A549 (cell line): ENCODE results near the gene PCED1B. TPM values are rescaled to one million over a fixed set of nuclear protein-coding genes. Genes with fewer than 3 reads are reported as not detected.
A peak's percentile ranks its signal among the peaks of the same experiment; 100 is the strongest.
"Not testable (repeated sequence)": the region's sequence is repeated elsewhere in the genome, so short reads cannot be mapped to it uniquely, and the experiment has no call there.

ENCODE experiments used
- ATAC-seq, 2 experiments: fragments of 200-7000 bp in 1 of 2; fragments of >200 bp in 1 of 2; cut with Nextera tagmentation in 1 of 2; cut with Tn5 transposase in 1 of 2; 3 replicates each; pipeline versions ENCODE4 v1.8.0 to v1.9.1; 2018 to 2020; ENCODE audit warnings: mild to moderate bottlenecking in 1 of 2, moderate library complexity in 1 of 2
- CTCF ChIA-PET: fragments of 300-600 bp; sonication (Branson Sonifier 250); formaldehyde crosslinking; extraction: SDS; loops from one replicate; lab custom pipeline; 2021; ENCODE audit warnings: antibody characterized with exemption, inconsistent platforms; lab: Yijun Ruan, JAX
- POLR2A ChIA-PET: fragments of 350-600 bp; formaldehyde crosslinking; extraction: SDS; loops from one replicate; lab custom pipeline; 2021; ENCODE audit warnings: antibody characterized with exemption, inconsistent platforms; lab: Yijun Ruan, JAX
- DNase-seq, 2 experiments: peaks; one replicate each; pipeline versions ENCODE4 v3.0.0 to v3.0.0-alpha.2; 2011 to 2016; ENCODE audit warnings: low read depth in 1 of 2, low spot score in 1 of 2
- FAIRE-seq: peaks from 2 replicates; lab custom pipeline; 2011; peaks lifted over from hg19 to GRCh38; lab: Jason Lieb, UNC
- H3K27ac ChIP-seq, 2 experiments: fragments of >200 bp; sonication (Bioruptor Twin); formaldehyde crosslinking; 3 replicates each; pipeline ENCODE4 v1.5.1; 2016 to 2017
- H3K4me1 ChIP-seq: fragments of >200 bp; sonication (Bioruptor Twin); formaldehyde crosslinking; 3 replicates; pipeline ENCODE4 v1.6.1; 2016
- H3K4me2 ChIP-seq: fragments of >200 bp; sonication (Bioruptor Twin); formaldehyde crosslinking; 3 replicates; pipeline ENCODE4 v1.6.1; 2016
- H3K4me3 ChIP-seq: fragments of >200 bp; sonication (Bioruptor Twin); formaldehyde crosslinking; 3 replicates; pipeline ENCODE4 v1.5.1; 2016
- H3K9me3 ChIP-seq: fragments of >200 bp; sonication (Bioruptor Twin); formaldehyde crosslinking; 3 replicates; pipeline ENCODE4 v1.6.1; 2016
- CEBPB ChIP-seq, 2 experiments: fragments of >200 bp in 1 of 2; sonication (Bioruptor Twin) in 1 of 2; formaldehyde crosslinking in 1 of 2; IDR thresholded peaks; 2 replicates each; pipeline ENCODE4 v1.6.1; 2012 to 2016
- CHD2 ChIP-seq: fragments of 150-350 bp; IDR thresholded peaks from 2 replicates; pipeline ENCODE4 v1.6.1; 2014; ENCODE audit warnings: low read length; ENCODE audit not compliant: partially characterized antibody
- CTCF ChIP-seq: fragments of >200 bp; sonication (Bioruptor Twin); formaldehyde crosslinking; IDR thresholded peaks from 3 replicates; pipeline ENCODE4 v1.5.1; 2016
- ELK1 ChIP-seq: fragments of 150-350 bp; IDR thresholded peaks from 2 replicates; pipeline ENCODE4 v1.6.1; 2014; ENCODE audit warnings: low read depth, mild to moderate bottlenecking, low read length
- ESRRA ChIP-seq: fragments of 150-350 bp; IDR thresholded peaks from 2 replicates; pipeline ENCODE4 v1.6.1; 2014; ENCODE audit warnings: mild to moderate bottlenecking, low read length, borderline replicate concordance
- HMGXB4 ChIP-seq: fragments of 250-450 bp; sonication (Bioruptor Pico); IDR thresholded peaks from 2 replicates; pipeline ENCODE4 v1.5.0; 2021; ENCODE audit warnings: mild to moderate bottlenecking, moderate library complexity, borderline replicate concordance
- JUNB ChIP-seq: fragments of >200 bp; sonication (Bioruptor Twin); formaldehyde crosslinking; IDR thresholded peaks from 2 replicates; pipeline ENCODE4 v1.6.1; 2016
- KDM1A ChIP-seq: fragments of 200-600 bp; sonication (generic); IDR thresholded peaks from 2 replicates; pipeline ENCODE4 v1.6.1; 2016; ENCODE audit warnings: low read depth, mild to moderate bottlenecking
- MAFK ChIP-seq: fragments of 450-650 bp; IDR thresholded peaks from 2 replicates; pipeline ENCODE4 v1.6.1; 2014; ENCODE audit not compliant: partially characterized antibody
- MAX ChIP-seq: IDR thresholded peaks from 2 replicates; pipeline ENCODE4 v1.6.1; 2012
- POLR2A ChIP-seq: IDR thresholded peaks from 2 replicates; pipeline ENCODE4 v1.6.1; 2012; ENCODE audit warnings: mild to moderate bottlenecking, low read length
- RAD21 ChIP-seq, 2 experiments: fragments of >200 bp in 1 of 2; sonication (Bioruptor Twin) in 1 of 2; formaldehyde crosslinking in 1 of 2; IDR thresholded peaks in 1 of 2; conservative IDR thresholded peaks in 1 of 2; 2 replicates in 1 of 2; 3 replicates in 1 of 2; pipeline ENCODE4 v1.6.1; 2012 to 2018; ENCODE audit warnings: inconsistent platforms in 1 of 2
- ZFP36 ChIP-seq: fragments of 450-650 bp; IDR thresholded peaks from 2 replicates; pipeline ENCODE4 v1.6.1; 2014; ENCODE audit warnings: borderline replicate concordance; ENCODE audit not compliant: partially characterized antibody
- WGBS: methylation state at CpG from one replicate; pipeline ENCODE4 v1.1.6; 2017; ENCODE audit errors: missing lambda C conversion rate; 5-methylcytosine and 5-hydroxymethylcytosine counted together
- polyA plus RNA-seq, 4 experiments: library from polyadenylated mRNA; depleted of rRNA in 3 of 4; stranded (reverse); fragments of >200 nt; fragmentation: RNase III in 1 of 4; extraction: RNeasy Plus Mini Kit Qiagen cat#74134 plus additional on column Dnase treatment in 1 of 4; gene quantifications; 2 replicates in 3 of 4; 3 replicates in 1 of 4; pipeline ENCODE4 v1.2.3, GENCODE V29; 2011 to 2017

The PCED1B gene
- polyA plus RNA-seq, 2 of the 4 experiments (the other 2 are of a cell fraction): 74.6 to 108 TPM

GRCh38 chr12:47214001-47214619 is 134.7 kb downstream of the PCED1B start:
- 85% methylated on average over 3 of the region's 3 CpGs for WGBS
- H3K27ac ChIP-seq: peak overlapping the region; percentile 91 to 92
- ChIA-PET CTCF (interaction anchor here (1.0 kb wide), 1 partner anchor 473 kb away, joined by 3 read pairs; no protein-coding TSS in a partner anchor), POLR2A (interaction anchor here (3.9 kb wide), 1 partner anchor 135 kb away, joined by 29 read pairs; the partner anchor contains the start of genes AMIGO2 and PCED1B)
- peak overlapping the region; percentile 62; the same call in 2 of the 3 replicates for H3K4me2 ChIP-seq
- TF ChIP-seq MAX (no peak), JUNB (no peak), HMGXB4 (no peak), CTCF (no peak), POLR2A (no peak)
- H3K4me1 ChIP-seq: peaks cover 73% of the 10 kb centered on the region
- DNase-seq (no peak), FAIRE-seq (peak; percentile 7), ATAC-seq (no peak)
- H3K9me3 ChIP-seq: no peaks in the 10 kb centered on the region
- no peak overlapping the region for H3K4me3 ChIP-seq

GRCh38 chr12:47214771-47215170 is 135.3 kb downstream of the PCED1B start:
- FAIRE-seq (no peak), DNase-seq (no peak), ATAC-seq (no peak)
- no peak overlapping the region for H3K4me2 ChIP-seq
- H3K4me1 ChIP-seq: peaks cover 74% of the 10 kb centered on the region
- no peak for TF ChIP-seq ELK1
- no peak for TF ChIP-seq ESRRA
- TF ChIP-seq CHD2: no peak
- no peak for TF ChIP-seq RAD21 (conservative IDR thresholded peaks at IDR 0.05 in 1 of 2, IDR thresholded peaks at IDR 0.05 in 1 of 2)
- no peak for TF ChIP-seq CTCF
- TF ChIP-seq CEBPB (IDR thresholded peaks at IDR 0.05): peak in 1 of 2 experiments; percentile 37; a peak in 2 of 4 replicates
- TF ChIP-seq ZFP36: no peak
- CTCF ChIA-PET: no interaction called here
- peak overlapping the region; percentile 91 to 92 for H3K27ac ChIP-seq
- POLR2A ChIA-PET: no interaction called here
- no peaks in the 10 kb centered on the region for H3K9me3 ChIP-seq
- 90% methylated on average over 7 of the region's 7 CpGs for WGBS
- H3K4me3 ChIP-seq: no peak overlapping the region

GRCh38 chr12:47216150-47216677 is 136.8 kb downstream of the PCED1B start:
- CTCF ChIA-PET: interaction anchor here (0.8 kb wide), 1 partner anchor 9 kb away, joined by 3 read pairs; no protein-coding TSS in a partner anchor
- no peak for TF ChIP-seq KDM1A
- peak; percentile 34 for TF ChIP-seq MAFK
- TF ChIP-seq, all 56 proteins: peak for 1
- WGBS: 85% methylated on average over 8 of the region's 8 CpGs
- no peak overlapping the region for H3K4me3 ChIP-seq
- no peak for FAIRE-seq
- no peak for ATAC-seq
- peaks cover 74% of the 10 kb centered on the region for H3K4me1 ChIP-seq
- POLR2A ChIA-PET: no interaction called here
- H3K27ac ChIP-seq: peak overlapping the region; percentile 91 to 92
- DNase-seq: no peak
- no peak overlapping the region for H3K4me2 ChIP-seq
- no peaks in the 10 kb centered on the region for H3K9me3 ChIP-seq

GRCh38 chr12:47217595-47217869 is 138.1 kb downstream of the PCED1B start:
- H3K4me3 ChIP-seq, DNase-seq, H3K9me3 ChIP-seq, ATAC-seq, FAIRE-seq, POLR2A ChIA-PET, H3K4me2 ChIP-seq: not testable (repeated sequence)
- peaks cover 76% of the 10 kb centered on the region for H3K4me1 ChIP-seq
- CTCF ChIA-PET: interaction anchor here (0.9 to 2.7 kb wide), 4 partner anchors 10 to 420 kb away, joined by 3 to 14 read pairs (median 4); no protein-coding TSS in a partner anchor
- H3K27ac ChIP-seq: peak overlapping the region; percentile 98 to 99
- WGBS: 93% methylated on average over 8 of the region's 8 CpGs
